A549 (cell line): Measurements from ENCODE around the gene SMYD5.

Experiments used
- BHLHE40 ChIP-seq: IDR thresholded peaks from 2 replicates; pipeline ENCODE4 v1.6.1; 2012; ENCODE audit warnings: low read depth, low read length, inconsistent platforms
- EP300 ChIP-seq, 2 experiments: fragments of >200 bp; sonication (Bioruptor Twin); formaldehyde crosslinking; IDR thresholded peaks; 2 replicates in 1 of 2; 3 replicates in 1 of 2; pipeline ENCODE4 v1.6.1; 2016 to 2017
- JUN ChIP-seq, 2 experiments: fragments of >200 bp; sonication (Bioruptor Twin); formaldehyde crosslinking; IDR thresholded peaks; 2 replicates in 1 of 2; 3 replicates in 1 of 2; pipeline ENCODE4 v1.6.1; 2016 to 2017
- KDM1A ChIP-seq: fragments of 200-600 bp; sonication (generic); IDR thresholded peaks from 2 replicates; pipeline ENCODE4 v1.6.1; 2016; ENCODE audit warnings: low read depth, mild to moderate bottlenecking
- POLR2A ChIP-seq: IDR thresholded peaks from 2 replicates; pipeline ENCODE4 v1.6.1; 2012; ENCODE audit warnings: mild to moderate bottlenecking, low read length
- POLR2AphosphoS2 ChIP-seq: conservative IDR thresholded peaks from 2 replicates; pipeline ENCODE4 v1.6.1; 2012; ENCODE audit warnings: low read length, improper control_type of control experiment, inconsistent platforms
- RAD21 ChIP-seq, 2 experiments: fragments of >200 bp in 1 of 2; sonication (Bioruptor Twin) in 1 of 2; formaldehyde crosslinking in 1 of 2; IDR thresholded peaks in 1 of 2; conservative IDR thresholded peaks in 1 of 2; 2 replicates in 1 of 2; 3 replicates in 1 of 2; pipeline ENCODE4 v1.6.1; 2012 to 2018; ENCODE audit warnings: inconsistent platforms in 1 of 2
- RFX5 ChIP-seq: fragments of 450-650 bp; IDR thresholded peaks from 2 replicates; pipeline ENCODE4 v1.7.1; 2014; ENCODE audit warnings: antibody characterized with exemption, mild to moderate bottlenecking, moderate library complexity
- SMC3 ChIP-seq: fragments of >200 bp; sonication (Bioruptor Twin); formaldehyde crosslinking; IDR thresholded peaks from 3 replicates; pipeline ENCODE4 v1.6.1; 2018; ENCODE audit warnings: inconsistent platforms
- TP53 ChIP-seq: fragments of 250-450 bp; sonication (Bioruptor Pico); IDR thresholded peaks from 2 replicates; pipeline ENCODE4 v1.5.0; 2021; ENCODE audit warnings: mild to moderate bottlenecking, moderate library complexity
- TF ChIP-seq, protein P1 (sequence below): fragments of >200 bp; sonication (Bioruptor Twin); formaldehyde crosslinking; IDR thresholded peaks from 3 replicates; pipeline ENCODE4 v1.5.1; 2016
- TF ChIP-seq, protein P2 (sequence below): fragments of 200-600 bp; sonication (generic); IDR thresholded peaks from 2 replicates; pipeline ENCODE4 v1.6.1; 2016; ENCODE audit warnings: antibody characterized with exemption, mild to moderate bottlenecking, moderate library complexity

DNA sequence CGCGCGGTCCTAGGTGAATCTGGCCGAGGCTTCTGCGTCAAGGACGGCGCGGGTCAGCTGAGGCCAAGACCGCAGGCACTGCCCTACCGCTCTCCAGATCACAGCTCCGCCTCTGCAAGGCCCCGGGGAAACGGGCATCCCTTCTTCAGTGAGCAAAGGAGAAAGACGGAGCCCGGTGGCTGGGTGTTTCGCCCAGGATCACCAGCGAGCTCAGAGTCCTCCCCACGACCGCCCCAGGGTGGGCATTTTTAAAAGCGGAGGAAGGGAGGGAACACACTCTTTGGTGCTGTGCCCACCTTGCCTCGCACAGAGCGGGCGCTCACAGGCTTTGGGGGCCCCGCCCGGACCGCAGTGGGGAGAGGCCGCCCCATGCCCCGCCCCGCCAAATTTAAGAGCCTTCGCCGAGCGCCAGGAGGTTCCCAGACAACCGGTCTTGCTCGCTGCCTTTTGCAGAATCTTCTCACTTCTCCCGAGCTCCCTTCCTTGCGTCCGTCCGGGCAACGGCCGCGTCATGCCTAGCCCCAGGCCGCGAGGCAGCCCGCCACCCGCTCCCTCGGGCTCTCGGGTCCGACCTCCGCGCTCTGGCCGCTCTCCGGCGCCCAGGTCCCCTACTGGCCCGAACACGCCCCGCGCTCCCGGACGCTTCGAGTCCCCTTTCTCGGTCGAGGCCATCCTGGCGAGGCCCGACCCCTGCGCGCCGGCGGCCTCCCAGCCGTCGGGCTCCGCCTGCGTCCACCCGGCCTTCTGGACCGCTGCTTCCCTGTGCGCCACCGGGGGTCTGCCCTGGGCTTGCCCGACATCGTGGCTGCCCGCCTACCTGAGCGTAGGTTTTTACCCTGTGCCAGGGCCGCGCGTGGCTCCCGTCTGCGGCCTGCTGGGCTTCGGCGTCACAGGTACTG is 11.6 kb upstream of the SMYD5 start, which contains the start of gene NOTO:
- TF ChIP-seq POLR2A (no peak), KDM1A (no peak), TP53 (CRISPR knock-in tag) (no peak), RAD21 (conservative IDR thresholded peaks at IDR 0.05 in 1 of 2, IDR thresholded peaks at IDR 0.05 in 1 of 2) (no peak), POLR2AphosphoS2 (no peak), BHLHE40 (no peak), SMC3 (no peak), EP300 (IDR thresholded peaks at IDR 0.05) (no peak), RFX5 (no peak), JUN (IDR thresholded peaks at IDR 0.05) (no peak)
- TF ChIP-seq, protein P1, sequence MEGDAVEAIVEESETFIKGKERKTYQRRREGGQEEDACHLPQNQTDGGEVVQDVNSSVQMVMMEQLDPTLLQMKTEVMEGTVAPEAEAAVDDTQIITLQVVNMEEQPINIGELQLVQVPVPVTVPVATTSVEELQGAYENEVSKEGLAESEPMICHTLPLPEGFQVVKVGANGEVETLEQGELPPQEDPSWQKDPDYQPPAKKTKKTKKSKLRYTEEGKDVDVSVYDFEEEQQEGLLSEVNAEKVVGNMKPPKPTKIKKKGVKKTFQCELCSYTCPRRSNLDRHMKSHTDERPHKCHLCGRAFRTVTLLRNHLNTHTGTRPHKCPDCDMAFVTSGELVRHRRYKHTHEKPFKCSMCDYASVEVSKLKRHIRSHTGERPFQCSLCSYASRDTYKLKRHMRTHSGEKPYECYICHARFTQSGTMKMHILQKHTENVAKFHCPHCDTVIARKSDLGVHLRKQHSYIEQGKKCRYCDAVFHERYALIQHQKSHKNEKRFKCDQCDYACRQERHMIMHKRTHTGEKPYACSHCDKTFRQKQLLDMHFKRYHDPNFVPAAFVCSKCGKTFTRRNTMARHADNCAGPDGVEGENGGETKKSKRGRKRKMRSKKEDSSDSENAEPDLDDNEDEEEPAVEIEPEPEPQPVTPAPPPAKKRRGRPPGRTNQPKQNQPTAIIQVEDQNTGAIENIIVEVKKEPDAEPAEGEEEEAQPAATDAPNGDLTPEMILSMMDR: no peak
- TF ChIP-seq, protein P2, sequence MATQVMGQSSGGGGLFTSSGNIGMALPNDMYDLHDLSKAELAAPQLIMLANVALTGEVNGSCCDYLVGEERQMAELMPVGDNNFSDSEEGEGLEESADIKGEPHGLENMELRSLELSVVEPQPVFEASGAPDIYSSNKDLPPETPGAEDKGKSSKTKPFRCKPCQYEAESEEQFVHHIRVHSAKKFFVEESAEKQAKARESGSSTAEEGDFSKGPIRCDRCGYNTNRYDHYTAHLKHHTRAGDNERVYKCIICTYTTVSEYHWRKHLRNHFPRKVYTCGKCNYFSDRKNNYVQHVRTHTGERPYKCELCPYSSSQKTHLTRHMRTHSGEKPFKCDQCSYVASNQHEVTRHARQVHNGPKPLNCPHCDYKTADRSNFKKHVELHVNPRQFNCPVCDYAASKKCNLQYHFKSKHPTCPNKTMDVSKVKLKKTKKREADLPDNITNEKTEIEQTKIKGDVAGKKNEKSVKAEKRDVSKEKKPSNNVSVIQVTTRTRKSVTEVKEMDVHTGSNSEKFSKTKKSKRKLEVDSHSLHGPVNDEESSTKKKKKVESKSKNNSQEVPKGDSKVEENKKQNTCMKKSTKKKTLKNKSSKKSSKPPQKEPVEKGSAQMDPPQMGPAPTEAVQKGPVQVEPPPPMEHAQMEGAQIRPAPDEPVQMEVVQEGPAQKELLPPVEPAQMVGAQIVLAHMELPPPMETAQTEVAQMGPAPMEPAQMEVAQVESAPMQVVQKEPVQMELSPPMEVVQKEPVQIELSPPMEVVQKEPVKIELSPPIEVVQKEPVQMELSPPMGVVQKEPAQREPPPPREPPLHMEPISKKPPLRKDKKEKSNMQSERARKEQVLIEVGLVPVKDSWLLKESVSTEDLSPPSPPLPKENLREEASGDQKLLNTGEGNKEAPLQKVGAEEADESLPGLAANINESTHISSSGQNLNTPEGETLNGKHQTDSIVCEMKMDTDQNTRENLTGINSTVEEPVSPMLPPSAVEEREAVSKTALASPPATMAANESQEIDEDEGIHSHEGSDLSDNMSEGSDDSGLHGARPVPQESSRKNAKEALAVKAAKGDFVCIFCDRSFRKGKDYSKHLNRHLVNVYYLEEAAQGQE: no peak
